Activated T-cell treated with anti-CD3 and anti-CD28 coated beads, Interleukin-2, amount 50 U/mL, for 1 hour (primary cell): ENCODE measurements around the gene BEX1.
"Not testable (repeated sequence)": the region's sequence is repeated elsewhere in the genome, so short reads cannot be mapped to it uniquely, and the experiment has no call there.

Experiments used
- DNase-seq: peaks from one replicate; pipeline ENCODE4 v3.0.0-alpha.2; 2020

Gene BEX1

GRCh38 chrX:103063918-103064434 is at the start of gene BEX1:
TSS of gene BEX1 (minus strand) at chrX:103064171. CDS start at chrX:103063274, 897 bp downstream.
- no peak for DNase-seq

- DNase-seq = not testable (repeated sequence)
These were observed 45.5 kb upstream of the BEX1 start for GRCh38 chrX:103109497-103109896.

GRCh38 chrX:103107836-103108235 is 43.9 kb upstream of the BEX1 start:
- no peak for DNase-seq

GRCh38 chrX:103107227-103107737 is 43.3 kb upstream of the BEX1 start:
- DNase-seq = not testable (repeated sequence)

GRCh38 chrX:103104370-103104769 is 40.4 kb upstream of the BEX1 start:
- not testable (repeated sequence) for DNase-seq

- DNase-seq = not testable (repeated sequence)
These were observed 39.9 kb upstream of the BEX1 start for GRCh38 chrX:103103866-103104265.

GRCh38 chrX:103101299-103102042 is 37.5 kb upstream of the BEX1 start:
- DNase-seq = no peak

- no peak for DNase-seq
These were observed 36.5 kb upstream of the BEX1 start for GRCh38 chrX:103100484-103100883.

GRCh38 chrX:103099691-103100090 is 35.7 kb upstream of the BEX1 start:
- DNase-seq = no peak

- DNase-seq = no peak
These were observed 34.5 kb upstream of the BEX1 start for GRCh38 chrX:103098488-103098887.

- DNase-seq = no peak
These were observed 29.0 kb upstream of the BEX1 start, which contains the start of gene NXF3 for GRCh38 chrX:103092942-103093341. TSS of gene NXF3 (minus strand) at chrX:103093143. CDS start at chrX:103093023, 120 bp downstream.

- DNase-seq = no peak
These were observed 17.1 kb upstream of the BEX1 start for GRCh38 chrX:103081051-103081450.

GRCh38 chrX:103073467-103073866 is 9.5 kb upstream of the BEX1 start:
- no peak for DNase-seq

GRCh38 chrX:103066606-103067005 is 2.6 kb upstream of the BEX1 start:
- DNase-seq = no peak

- no peak for DNase-seq
These were observed 653 bp downstream of the BEX1 start for GRCh38 chrX:103063191-103063845.

GRCh38 chrX:103061486-103061885 is 2.5 kb downstream of the BEX1 start:
- no peak for DNase-seq

- DNase-seq = no peak
These were observed 7.1 kb downstream of the BEX1 start for GRCh38 chrX:103056902-103057301.

- DNase-seq = no peak
These were observed 11.3 kb downstream of the BEX1 start for GRCh38 chrX:103052625-103053024.

GRCh38 chrX:103051260-103051789 is 12.6 kb downstream of the BEX1 start:
- DNase-seq = no peak

- not testable (repeated sequence) for DNase-seq
These were observed 30.6 kb downstream of the BEX1 start for GRCh38 chrX:103033371-103033770.

GRCh38 chrX:103017542-103017941 is 46.4 kb downstream of the BEX1 start:
- DNase-seq = no peak

- DNase-seq = no peak
These were observed 51.0 kb downstream of the BEX1 start for GRCh38 chrX:103012945-103013344.
